Uterus (tissue), 4 donors: ENCODE results near the gene SPATC1L. TPM values are rescaled to one million over a fixed set of nuclear protein-coding genes. Genes with fewer than 3 reads are reported as not detected.
A peak's percentile ranks its signal among the peaks of the same experiment; 100 is the strongest.

ENCODE experiments used
- DNase-seq, 2 donors: peaks; one replicate each; pipeline ENCODE4 v3.0.0-alpha.2; 2019 to 2020
- H3K27ac ChIP-seq, 2 donors: fragments of 200-600 bp; sonication (generic); 1 replicate in 1 of 2; 2 replicates in 1 of 2; pipeline ENCODE4 v1.5.1; 2016 to 2018
- H3K27me3 ChIP-seq, 2 donors: fragments of 200-600 bp; sonication (generic); one replicate each; pipeline ENCODE4 v1.5.1; 2018 to 2019; ENCODE audit warnings: control low read depth in 1 of 2
- H3K36me3 ChIP-seq, 2 donors: fragments of 200-600 bp; sonication (generic); one replicate each; pipeline ENCODE4 v1.5.1; 2019; ENCODE audit warnings: control low read depth in 1 of 2
- H3K4me1 ChIP-seq, 2 donors: fragments of 200-600 bp; sonication (generic); one replicate each; pipeline ENCODE4 v1.5.1; 2018 to 2019; ENCODE audit warnings: control low read depth in 1 of 2
- H3K4me3 ChIP-seq, 2 donors: fragments of 200-600 bp; sonication (generic); 1 replicate in 1 of 2; 2 replicates in 1 of 2; pipeline ENCODE4 v1.5.1; 2018 to 2019; ENCODE audit warnings: mild to moderate bottlenecking in 1 of 2
- H3K9me3 ChIP-seq, 2 donors: fragments of 200-600 bp; sonication (generic); one replicate each; pipeline ENCODE4 v1.5.1; 2019; ENCODE audit warnings: control low read depth in 1 of 2
- POLR2A ChIP-seq, 2 donors: fragments of 450-650 bp; IDR thresholded peaks; one replicate each; pipeline ENCODE4 v1.6.1; 2016; ENCODE audit warnings: antibody characterized with exemption in 2 of 2, mild to moderate bottlenecking in 1 of 2, moderate library complexity in 1 of 2
- intact Hi-C: fragments of 100-400 bp; cut with DNase I; formaldehyde crosslinking; loops from one replicate; pipeline ENCODE4 v1.15.1; 2023; ENCODE audit warnings: low total_unique reads
- total RNA-seq, 4 donors: library from RNA; depleted of rRNA in 3 of 4; stranded (reverse); fragments of >200 nt in 3 of 4; gene quantifications; one replicate each; pipeline versions ENCODE4 v1.1.0 to v1.2.4, GENCODE V29; 2014 to 2023
- TF ChIP-seq, protein P1 (sequence below), 4 experiments: fragments of 200-600 bp in 2 of 4; fragments of 450-650 bp in 2 of 4; sonication (generic) in 2 of 4; IDR thresholded peaks; one replicate each; pipeline ENCODE4 v1.5.1; 2016 to 2019; ENCODE audit warnings: antibody characterized with exemption in 4 of 4, mild to moderate bottlenecking in 2 of 4, moderate library complexity in 1 of 4
- donor health status: DM: yes; HTN: yes; CAD: no.

The SPATC1L gene
- total RNA-seq, 4 donors from 2014 or later, result 4.9 to 10.0 (median 6.4) TPM; not detected in 1

- no peak for DNase-seq
- intact Hi-C loops, result loop anchor here (10.0 kb wide), 1 partner anchor 248 kb away; no protein-coding TSS in a partner anchor
- H3K36me3 ChIP-seq, result no peaks in the 10 kb centered on the region
Measured at GRCh38 chr21:46222436-46223116, 38.3 kb upstream of the SPATC1L start.

GRCh38 chr21:46221664-46222435 is 37.6 kb upstream of the SPATC1L start:
- DNase-seq, result no peak
- intact Hi-C loops, result loop anchor here (10.0 kb wide), 1 partner anchor 247 kb away; no protein-coding TSS in a partner anchor

More at GRCh38 chr21:46222436-46223116, 38.3 kb upstream of the SPATC1L start:
- Histone ChIP-seq H3K4me3 (no peak overlapping the region), H3K9me3 (no peaks in the 10 kb centered on the region), H3K27ac (no peak overlapping the region), H3K27me3 (no peaks in the 10 kb centered on the region), H3K4me1 (peaks cover 0 to 12% of the 10 kb centered on the region in 2 donors)
- TF ChIP-seq POLR2A (IDR thresholded peaks at IDR 0.05), result no peak
- TF ChIP-seq, protein P1, sequence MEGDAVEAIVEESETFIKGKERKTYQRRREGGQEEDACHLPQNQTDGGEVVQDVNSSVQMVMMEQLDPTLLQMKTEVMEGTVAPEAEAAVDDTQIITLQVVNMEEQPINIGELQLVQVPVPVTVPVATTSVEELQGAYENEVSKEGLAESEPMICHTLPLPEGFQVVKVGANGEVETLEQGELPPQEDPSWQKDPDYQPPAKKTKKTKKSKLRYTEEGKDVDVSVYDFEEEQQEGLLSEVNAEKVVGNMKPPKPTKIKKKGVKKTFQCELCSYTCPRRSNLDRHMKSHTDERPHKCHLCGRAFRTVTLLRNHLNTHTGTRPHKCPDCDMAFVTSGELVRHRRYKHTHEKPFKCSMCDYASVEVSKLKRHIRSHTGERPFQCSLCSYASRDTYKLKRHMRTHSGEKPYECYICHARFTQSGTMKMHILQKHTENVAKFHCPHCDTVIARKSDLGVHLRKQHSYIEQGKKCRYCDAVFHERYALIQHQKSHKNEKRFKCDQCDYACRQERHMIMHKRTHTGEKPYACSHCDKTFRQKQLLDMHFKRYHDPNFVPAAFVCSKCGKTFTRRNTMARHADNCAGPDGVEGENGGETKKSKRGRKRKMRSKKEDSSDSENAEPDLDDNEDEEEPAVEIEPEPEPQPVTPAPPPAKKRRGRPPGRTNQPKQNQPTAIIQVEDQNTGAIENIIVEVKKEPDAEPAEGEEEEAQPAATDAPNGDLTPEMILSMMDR (IDR thresholded peaks at IDR 0.05), result no peak

DNA sequence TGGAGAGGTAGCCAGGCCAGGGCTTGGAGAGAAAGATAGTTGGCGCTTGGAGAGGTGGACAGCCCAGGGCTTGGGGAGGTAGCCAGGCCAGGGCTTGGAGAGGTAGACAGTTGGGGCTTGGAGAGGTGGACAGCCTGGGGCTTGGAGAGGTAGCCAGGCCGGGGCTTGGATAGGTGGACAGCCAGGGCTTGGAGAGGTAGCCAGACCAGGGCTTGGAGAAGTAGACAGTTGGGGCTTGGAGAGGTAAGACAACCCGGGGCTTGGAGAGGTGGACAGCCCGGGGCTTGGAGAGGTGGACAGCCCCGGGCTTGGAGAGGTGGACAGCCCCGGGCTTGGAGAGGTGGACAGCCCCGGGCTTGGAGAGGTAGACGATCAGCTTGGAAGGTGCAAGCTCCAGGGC is 36.6 kb upstream of the SPATC1L start:
- intact Hi-C loops, result loop anchor here (10.0 kb wide), 1 partner anchor 246 kb away; no protein-coding TSS in a partner anchor
- Histone ChIP-seq H3K4me3 (no peak overlapping the region), H3K9me3 (no peaks in the 10 kb centered on the region), H3K27ac (no peak overlapping the region), H3K27me3 (no peaks in the 10 kb centered on the region), H3K36me3 (no peaks in the 10 kb centered on the region), H3K4me1 (no peaks in the 10 kb centered on the region)
- DNase-seq, result no peak
- TF ChIP-seq, protein P1 (IDR thresholded peaks at IDR 0.05), result no peak
- TF ChIP-seq POLR2A (IDR thresholded peaks at IDR 0.05), result no peak

More at GRCh38 chr21:46221664-46222435, 37.6 kb upstream of the SPATC1L start:
- H3K36me3 ChIP-seq, result no peaks in the 10 kb centered on the region
- H3K9me3 ChIP-seq, result no peaks in the 10 kb centered on the region
- no peak overlapping the region for H3K4me3 ChIP-seq
- peaks cover 0 to 5% of the 10 kb centered on the region in 2 donors for H3K4me1 ChIP-seq
- H3K27me3 ChIP-seq, result no peaks in the 10 kb centered on the region
- no peak overlapping the region for H3K27ac ChIP-seq
- TF ChIP-seq, protein P1 (IDR thresholded peaks at IDR 0.05), result no peak
- no peak for TF ChIP-seq POLR2A (IDR thresholded peaks at IDR 0.05)

- intact Hi-C loops, result loop anchor here (10.0 kb wide), 1 partner anchor 246 kb away; no protein-coding TSS in a partner anchor
- Histone ChIP-seq H3K27ac (no peak overlapping the region), H3K4me1 (no peaks in the 10 kb centered on the region), H3K36me3 (no peaks in the 10 kb centered on the region), H3K9me3 (no peaks in the 10 kb centered on the region), H3K4me3 (no peak overlapping the region), H3K27me3 (no peaks in the 10 kb centered on the region)
- peak in 1 of 2 donors; percentile 6 for DNase-seq
- TF ChIP-seq, protein P1 (IDR thresholded peaks at IDR 0.05), result no peak
- TF ChIP-seq POLR2A (IDR thresholded peaks at IDR 0.05), result no peak
Measured at GRCh38 chr21:46220275-46220810, 36.1 kb upstream of the SPATC1L start.
